HL-60 (cell line): Measurements from ENCODE around the gene DLGAP3.

Experiments used
- CTCF ChIP-seq: IDR thresholded peaks from one replicate; pipeline ENCODE4 v1.5.1; 2011; ENCODE audit warnings: low read length, control low read depth, inconsistent platforms; ENCODE audit not compliant: insufficient read depth
- POLR2AphosphoS5 ChIP-seq: IDR thresholded peaks from 2 replicates; pipeline ENCODE4 v1.6.1; 2012; ENCODE audit warnings: low read depth
- REST ChIP-seq: IDR thresholded peaks from 2 replicates; pipeline ENCODE4 v1.6.1; 2012; ENCODE audit warnings: low read depth; ENCODE audit not compliant: insufficient replicate concordance
- SPI1 ChIP-seq: IDR thresholded peaks from 2 replicates; pipeline ENCODE4 v1.6.1; 2012; ENCODE audit warnings: low read depth, mild to moderate bottlenecking, borderline replicate concordance

DNA sequence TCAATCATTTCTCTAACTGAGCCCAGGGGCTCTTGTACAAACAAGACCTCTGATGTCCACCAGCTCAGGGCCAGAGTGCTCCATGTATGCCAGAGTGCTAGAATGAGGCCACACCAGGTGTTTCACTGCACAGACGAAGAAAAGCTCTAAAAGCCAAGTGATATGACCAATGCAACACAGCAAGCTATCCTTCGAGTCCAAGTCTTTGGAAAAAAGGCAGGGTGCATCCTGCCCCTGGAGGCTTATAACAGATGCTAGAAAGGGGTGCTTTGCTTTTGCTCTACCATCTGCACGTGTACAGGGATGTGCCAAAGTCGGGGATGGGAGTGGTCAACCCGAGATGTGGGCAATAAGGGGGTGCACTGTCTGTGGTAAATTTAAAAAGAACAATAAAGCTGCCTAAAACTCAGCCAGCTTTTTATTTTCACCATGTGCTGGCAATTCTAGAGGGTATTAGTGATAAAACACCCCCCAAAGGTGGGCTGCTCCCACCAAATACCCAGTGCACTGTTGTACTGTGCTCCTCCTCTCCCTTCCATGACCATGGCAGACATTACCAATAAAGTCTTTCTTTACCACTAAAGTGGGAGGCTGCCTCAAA lies 102.0 kb downstream of the DLGAP3 start:
- no peak for TF ChIP-seq CTCF
- no peak for TF ChIP-seq REST
- no peak for TF ChIP-seq POLR2AphosphoS5
- TF ChIP-seq SPI1: no peak
